Gastrocnemius medialis (tissue), 4 donors: ENCODE results near the gene TAOK1.

Source experiments
- POLR2A ChIP-seq, 2 donors: fragments of 450-650 bp; IDR thresholded peaks; one replicate each; pipeline ENCODE4 v1.6.1; 2017; ENCODE audit warnings: antibody characterized with exemption in 2 of 2, mild to moderate bottlenecking in 2 of 2, moderate library complexity in 2 of 2
- TF ChIP-seq, protein P1 (sequence below), 5 experiments: fragments of 450-650 bp in 3 of 5; fragments of 200-600 bp in 2 of 5; sonication (generic) in 2 of 5; IDR thresholded peaks in 4 of 5; conservative IDR thresholded peaks in 1 of 5; 1 replicate in 4 of 5; 2 replicates in 1 of 5; pipeline ENCODE4 v1.5.1; 2016 to 2019; ENCODE audit warnings: antibody characterized with exemption in 5 of 5, mild to moderate bottlenecking in 3 of 5, moderate library complexity in 3 of 5

DNA sequence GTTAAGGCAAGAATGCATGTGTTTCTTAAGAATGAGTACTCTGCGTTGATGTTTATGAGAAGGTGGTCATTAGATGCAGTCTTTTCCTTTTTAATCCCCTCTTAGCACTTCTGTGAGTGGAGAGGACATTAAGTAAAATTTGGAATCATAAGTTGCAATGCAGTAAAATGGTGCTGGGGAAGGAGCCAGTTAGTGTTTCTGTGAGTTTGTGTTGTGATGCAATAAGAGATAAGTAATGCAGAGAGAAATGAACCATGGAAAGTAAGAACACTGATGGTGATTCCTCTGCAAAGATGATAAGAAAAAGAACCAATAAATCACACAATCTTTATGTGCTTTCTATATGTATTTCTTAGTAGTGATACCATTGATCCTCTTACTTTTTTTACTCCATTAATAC is 156.7 kb downstream of the TAOK1 start:
- TF ChIP-seq, protein P1, sequence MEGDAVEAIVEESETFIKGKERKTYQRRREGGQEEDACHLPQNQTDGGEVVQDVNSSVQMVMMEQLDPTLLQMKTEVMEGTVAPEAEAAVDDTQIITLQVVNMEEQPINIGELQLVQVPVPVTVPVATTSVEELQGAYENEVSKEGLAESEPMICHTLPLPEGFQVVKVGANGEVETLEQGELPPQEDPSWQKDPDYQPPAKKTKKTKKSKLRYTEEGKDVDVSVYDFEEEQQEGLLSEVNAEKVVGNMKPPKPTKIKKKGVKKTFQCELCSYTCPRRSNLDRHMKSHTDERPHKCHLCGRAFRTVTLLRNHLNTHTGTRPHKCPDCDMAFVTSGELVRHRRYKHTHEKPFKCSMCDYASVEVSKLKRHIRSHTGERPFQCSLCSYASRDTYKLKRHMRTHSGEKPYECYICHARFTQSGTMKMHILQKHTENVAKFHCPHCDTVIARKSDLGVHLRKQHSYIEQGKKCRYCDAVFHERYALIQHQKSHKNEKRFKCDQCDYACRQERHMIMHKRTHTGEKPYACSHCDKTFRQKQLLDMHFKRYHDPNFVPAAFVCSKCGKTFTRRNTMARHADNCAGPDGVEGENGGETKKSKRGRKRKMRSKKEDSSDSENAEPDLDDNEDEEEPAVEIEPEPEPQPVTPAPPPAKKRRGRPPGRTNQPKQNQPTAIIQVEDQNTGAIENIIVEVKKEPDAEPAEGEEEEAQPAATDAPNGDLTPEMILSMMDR (IDR thresholded peaks at IDR 0.05 in 4 of 5, conservative IDR thresholded peaks at IDR 0.05 in 1 of 5), result no peak
- TF ChIP-seq POLR2A (IDR thresholded peaks at IDR 0.05), result no peak
